IMR-90 (cell line): ENCODE results near the gene TSC22D4. TPM values are rescaled to one million over a fixed set of nuclear protein-coding genes. Genes with fewer than 3 reads are reported as not detected.

Source experiments
- ATAC-seq: fragments of 200-7000 bp; cut with Tn5 transposase; 2 replicates; pipeline ENCODE4 v1.9.1; 2020; ENCODE audit warnings: low read depth, mild to moderate bottlenecking, moderate library complexity
- BruUV-seq: library from RNA; stranded (reverse); fragments of 400-500 nt; replicated peaks from 2 replicates; lab custom pipeline; 2021; lab: Mats Ljungman, UMichigan
- CTCF ChIA-PET: fragments of 300-600 bp; formaldehyde crosslinking; extraction: SDS; loops from one replicate; lab custom pipeline; 2021; ENCODE audit warnings: antibody characterized with exemption; lab: Yijun Ruan, JAX
- POLR2A ChIA-PET: fragments of 300-600 bp; sonication (Branson Sonifier 250); formaldehyde crosslinking; loops from one replicate; lab custom pipeline; 2022; ENCODE audit warnings: antibody characterized with exemption; ENCODE audit not compliant: unreplicated experiment; lab: Charles Lee
- DNase-seq: peaks from one replicate; pipeline ENCODE4 v3.0.0; 2013
- H2AFZ ChIP-seq: replicated peaks from 2 replicates; pipeline ENCODE3; 2013; ENCODE audit warnings: low read length, mild to moderate bottlenecking; ENCODE audit not compliant: poor library complexity
- H2AK5ac ChIP-seq: 2 replicates; pipeline ENCODE4 v1.6.1; 2013; ENCODE audit warnings: low read depth, low read length, inconsistent platforms
- H2AK9ac ChIP-seq: replicated peaks from 2 replicates; pipeline ENCODE3; 2013; ENCODE audit warnings: mild to moderate bottlenecking, low read depth, low read length, moderate library complexity; ENCODE audit not compliant: poor library complexity
- H2BK120ac ChIP-seq: 2 replicates; pipeline ENCODE4 v1.6.1; 2013; ENCODE audit warnings: low read depth, low read length, inconsistent platforms
- H2BK15ac ChIP-seq: 3 replicates; pipeline ENCODE4 v1.6.1; 2013; ENCODE audit warnings: low read depth, low read length, inconsistent platforms
- H2BK20ac ChIP-seq: 2 replicates; pipeline ENCODE4 v1.6.1; 2013; ENCODE audit warnings: low read depth, mild to moderate bottlenecking, inconsistent platforms, low read length, moderate library complexity
- H2BK5ac ChIP-seq: 2 replicates; pipeline ENCODE4 v1.6.1; 2013; ENCODE audit warnings: mild to moderate bottlenecking, low read depth, low read length, inconsistent platforms; ENCODE audit not compliant: poor library complexity, severe bottlenecking
- H3K14ac ChIP-seq: replicated peaks from 2 replicates; pipeline ENCODE4 v1.6.1; 2013; ENCODE audit warnings: low read depth, low read length, inconsistent platforms
- H3K18ac ChIP-seq: 2 replicates; pipeline ENCODE4 v1.6.1; 2013; ENCODE audit warnings: low read depth, low read length, control low read depth
- H3K23ac ChIP-seq: 2 replicates; pipeline ENCODE4 v1.6.1; 2013; ENCODE audit warnings: low read depth, low read length, inconsistent platforms
- H3K27ac ChIP-seq: 2 replicates; pipeline ENCODE4 v1.5.1; 2013; ENCODE audit warnings: mild to moderate bottlenecking, control low read depth, low read length; ENCODE audit not compliant: insufficient read depth
- H3K27me3 ChIP-seq: 2 replicates; pipeline ENCODE4 v1.6.1; 2013; ENCODE audit warnings: low read length; ENCODE audit not compliant: control insufficient read depth, insufficient read depth
- H3K36me3 ChIP-seq: 2 replicates; pipeline ENCODE4 v1.6.1; 2013; ENCODE audit warnings: low read length, mixed read lengths; ENCODE audit not compliant: control insufficient read depth, insufficient read depth
- H3K4ac ChIP-seq: 2 replicates; pipeline ENCODE4 v1.6.1; 2013; ENCODE audit warnings: low read depth, low read length, inconsistent platforms
- H3K4me1 ChIP-seq: 2 replicates; pipeline ENCODE4 v1.6.1; 2013; ENCODE audit warnings: low read length, mixed read lengths; ENCODE audit not compliant: control insufficient read depth, insufficient read depth
- H3K4me2 ChIP-seq: 2 replicates; pipeline ENCODE4 v1.6.1; 2013; ENCODE audit warnings: low read depth, mild to moderate bottlenecking, control low read depth, low read length, moderate library complexity
- H3K4me3 ChIP-seq: 2 replicates; pipeline ENCODE4 v1.5.1; 2013; ENCODE audit warnings: low read depth, mild to moderate bottlenecking, control low read depth, low read length, moderate library complexity; ENCODE audit not compliant: insufficient read depth
- H3K56ac ChIP-seq: 2 replicates; pipeline ENCODE4 v1.6.1; 2013; ENCODE audit warnings: low read length, inconsistent platforms; ENCODE audit not compliant: insufficient read depth; ENCODE audit errors: extremely low read depth
- H3K79me1 ChIP-seq, 2 experiments: 2 replicates each; pipeline ENCODE4 v1.6.1; 2013; ENCODE audit warnings: low read length in 2 of 2, inconsistent platforms in 1 of 2, low read depth in 1 of 2
- H3K9ac ChIP-seq: 2 replicates; pipeline ENCODE4 v1.6.1; 2013; ENCODE audit warnings: low read depth, low read length, control low read depth
- H3K9me1 ChIP-seq: 2 replicates; pipeline ENCODE4 v1.6.1; 2013; ENCODE audit warnings: low read length, inconsistent platforms; ENCODE audit not compliant: insufficient read depth
- H3K9me3 ChIP-seq: 2 replicates; pipeline ENCODE4 v1.6.1; 2013; ENCODE audit warnings: low read length; ENCODE audit not compliant: control insufficient read depth, insufficient read depth
- H4K20me1 ChIP-seq: 2 replicates; pipeline ENCODE4 v1.6.1; 2013; ENCODE audit warnings: low read length, inconsistent platforms; ENCODE audit not compliant: insufficient read depth
- H4K5ac ChIP-seq: 2 replicates; pipeline ENCODE4 v1.6.1; 2013; ENCODE audit warnings: mild to moderate bottlenecking, low read depth, low read length, control low read depth
- H4K8ac ChIP-seq, 2 experiments: 2 replicates each; pipeline ENCODE4 v1.6.1; 2013; ENCODE audit warnings: low read depth in 2 of 2, low read length in 2 of 2, control low read depth in 1 of 2, inconsistent platforms in 1 of 2
- H4K91ac ChIP-seq: 2 replicates; pipeline ENCODE4 v1.6.1; 2013; ENCODE audit warnings: low read depth, low read length, inconsistent platforms; ENCODE audit not compliant: insufficient read depth
- BHLHE40 ChIP-seq: fragments of 150-350 bp; IDR thresholded peaks from 2 replicates; pipeline ENCODE4 v1.6.1; 2016; ENCODE audit warnings: mild to moderate bottlenecking, low read depth, low read length
- CHD1 ChIP-seq: IDR thresholded peaks from 2 replicates; pipeline ENCODE4 v1.6.1; 2012; ENCODE audit warnings: low read depth, low read length, improper control_type of control experiment
- FOS ChIP-seq: fragments of 150-350 bp; IDR thresholded peaks from 2 replicates; pipeline ENCODE4 v1.6.1; 2016; ENCODE audit warnings: low read depth, low read length
- MAFK ChIP-seq: IDR thresholded peaks from 2 replicates; pipeline ENCODE4 v1.6.1; 2012; ENCODE audit warnings: low read depth, low read length, improper control_type of control experiment
- MAZ ChIP-seq: IDR thresholded peaks from 2 replicates; pipeline ENCODE4 v1.6.1; 2012; ENCODE audit warnings: low read depth, mild to moderate bottlenecking, low read length, improper control_type of control experiment, moderate library complexity, borderline replicate concordance
- RFX5 ChIP-seq: IDR thresholded peaks from 2 replicates; pipeline ENCODE4 v1.8.0; 2012; ENCODE audit warnings: low read depth, mild to moderate bottlenecking, low read length, moderate library complexity
- SMC3 ChIP-seq: fragments of 150-350 bp; IDR thresholded peaks from 2 replicates; pipeline ENCODE4 v1.6.1; 2016; ENCODE audit warnings: low read depth, mild to moderate bottlenecking, antibody characterized with exemption, low read length, moderate library complexity
- WGBS, 2 experiments: methylation state at CpG; one replicate each; pipeline versions ENCODE4 v1.1.5 to v1.1.7; 2013; ENCODE audit warnings: missing lambda C conversion rate in 2 of 2; ENCODE audit not compliant: insufficient read length in 1 of 2; ENCODE audit errors: extremely low coverage in 2 of 2; 5-methylcytosine and 5-hydroxymethylcytosine counted together
- dilution Hi-C: fragments of 300-500 bp; cut with HindIII; formaldehyde crosslinking; loops from one replicate; pipeline ENCODE4 v1.14.3; 2018; ENCODE audit warnings: low sequenced_read_pairs; ENCODE audit not compliant: unreplicated experiment
- in situ Hi-C: fragments of 300-500 bp; cut with MboI; formaldehyde crosslinking; loops from 3 replicates; pipeline ENCODE4 v1.14.3; 2019; ENCODE audit warnings: low sequenced_read_pairs, inconsistent platforms, mixed read lengths
- intact Hi-C: fragments of 100-400 bp; cut with micrococcal nuclease; formaldehyde crosslinking; loops from 2 replicates; pipeline ENCODE4 v1.10.0; 2022
- polyA plus RNA-seq, 3 experiments: library from polyadenylated mRNA; depleted of rRNA; stranded (reverse); fragments of >200 nt; gene quantifications; 2 replicates each; pipeline ENCODE4 v1.2.3, GENCODE V29; 2012; ENCODE audit warnings: low replicate concordance in 1 of 3
- total RNA-seq: library from RNA; depleted of rRNA; stranded (reverse); fragments of >200 nt; gene quantifications from 2 replicates; pipeline ENCODE4 v1.2.3, GENCODE V29; 2012
- TF ChIP-seq, protein P1 (sequence below): conservative IDR thresholded peaks from 2 replicates; pipeline ENCODE4 v1.5.1; 2012; ENCODE audit warnings: mild to moderate bottlenecking, low read depth, low read length, improper control_type of control experiment

Gene TSC22D4
- total and polyA plus RNA-seq, 2 of the 4 experiments (the other 2 are of a cell fraction), result 9.3 to 29.9 TPM

DNA sequence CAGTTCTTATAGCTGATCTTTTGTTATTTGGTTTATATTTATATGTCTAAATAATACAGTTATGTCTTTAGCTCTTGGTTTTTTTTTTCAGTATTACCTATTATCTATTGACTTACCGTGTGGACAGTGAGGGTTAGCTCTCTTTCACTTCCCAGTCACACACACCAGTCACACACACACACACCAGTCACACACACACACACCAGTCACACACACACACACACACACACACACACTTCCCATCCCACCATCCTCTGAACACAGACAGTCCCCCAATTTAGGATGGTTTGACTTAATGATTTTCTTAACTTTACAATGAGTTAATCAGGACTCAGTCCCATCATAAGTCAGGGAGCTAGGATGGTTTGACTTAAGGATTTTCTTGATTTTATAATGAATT, 41.1 kb upstream of the TSC22D4 start:
- no peak for TF ChIP-seq MAFK
- no peak for TF ChIP-seq MAZ
- TF ChIP-seq SMC3, result no peak
- TF ChIP-seq, protein P1, sequence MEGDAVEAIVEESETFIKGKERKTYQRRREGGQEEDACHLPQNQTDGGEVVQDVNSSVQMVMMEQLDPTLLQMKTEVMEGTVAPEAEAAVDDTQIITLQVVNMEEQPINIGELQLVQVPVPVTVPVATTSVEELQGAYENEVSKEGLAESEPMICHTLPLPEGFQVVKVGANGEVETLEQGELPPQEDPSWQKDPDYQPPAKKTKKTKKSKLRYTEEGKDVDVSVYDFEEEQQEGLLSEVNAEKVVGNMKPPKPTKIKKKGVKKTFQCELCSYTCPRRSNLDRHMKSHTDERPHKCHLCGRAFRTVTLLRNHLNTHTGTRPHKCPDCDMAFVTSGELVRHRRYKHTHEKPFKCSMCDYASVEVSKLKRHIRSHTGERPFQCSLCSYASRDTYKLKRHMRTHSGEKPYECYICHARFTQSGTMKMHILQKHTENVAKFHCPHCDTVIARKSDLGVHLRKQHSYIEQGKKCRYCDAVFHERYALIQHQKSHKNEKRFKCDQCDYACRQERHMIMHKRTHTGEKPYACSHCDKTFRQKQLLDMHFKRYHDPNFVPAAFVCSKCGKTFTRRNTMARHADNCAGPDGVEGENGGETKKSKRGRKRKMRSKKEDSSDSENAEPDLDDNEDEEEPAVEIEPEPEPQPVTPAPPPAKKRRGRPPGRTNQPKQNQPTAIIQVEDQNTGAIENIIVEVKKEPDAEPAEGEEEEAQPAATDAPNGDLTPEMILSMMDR, result no peak
- TF ChIP-seq RFX5, result no peak
- no peak for TF ChIP-seq CHD1
- no peak for TF ChIP-seq FOS
- no peak for TF ChIP-seq BHLHE40
- POLR2A ChIA-PET, result no interaction called here
- dilution Hi-C loops, result no loop called here

More for the DNA sequence above, 41.1 kb upstream of the TSC22D4 start:
- H4K91ac ChIP-seq, result no peak overlapping the region
- H4K8ac ChIP-seq, result no peak overlapping the region
- no peak overlapping the region for H2AFZ ChIP-seq
- DNase-seq (no peak), ATAC-seq (no peak)
- no peak overlapping the region for H3K56ac ChIP-seq
- no peaks in the 10 kb centered on the region for H3K36me3 ChIP-seq
- no peaks in the 10 kb centered on the region for H3K79me1 ChIP-seq
- no peak overlapping the region for H2AK5ac ChIP-seq
- H3K27ac ChIP-seq, result no peak overlapping the region
- no peaks in the 10 kb centered on the region for H4K20me1 ChIP-seq
- no peak overlapping the region for H3K9ac ChIP-seq
- no peak overlapping the region for H3K18ac ChIP-seq
- peaks cover 4% of the 10 kb centered on the region; the same call in 1 of the 2 replicates for H3K9me1 ChIP-seq
- no peak overlapping the region for H3K14ac ChIP-seq
- H2BK120ac ChIP-seq, result no peak overlapping the region
- H3K23ac ChIP-seq, result no peak overlapping the region
- H3K27me3 ChIP-seq, result peaks cover 4% of the 10 kb centered on the region
- no peak overlapping the region for H4K5ac ChIP-seq
- WGBS, 2 experiments, result no CpG with 5 or more reads among the region's 1 CpG
- H2BK15ac ChIP-seq, result no peak overlapping the region
- intact Hi-C loops (no loop called here), in situ Hi-C loops (no loop called here)
- CTCF ChIA-PET, result interaction anchor here (0.6 kb wide), 1 partner anchor 37 kb away, joined by 4 read pairs; no protein-coding TSS in a partner anchor
- no TSS peak for BruUV-seq
- no peak overlapping the region for H3K4me2 ChIP-seq
- no peak overlapping the region for H3K4ac ChIP-seq
- H3K9me3 ChIP-seq, result no peaks in the 10 kb centered on the region
- no peak overlapping the region for H2BK20ac ChIP-seq
- peaks cover 5% of the 10 kb centered on the region for H3K4me1 ChIP-seq
- no peak overlapping the region for H3K4me3 ChIP-seq
- no peak overlapping the region for H2AK9ac ChIP-seq
- H2BK5ac ChIP-seq, result no peak overlapping the region
